COLO668 (cell line): ENCODE data around the gene SFR1.
"Not testable (repeated sequence)": the region's sequence is repeated elsewhere in the genome, so short reads cannot be mapped to it uniquely, and the experiment has no call there.

Experiments used
- DNase-seq: peaks from one replicate; lab custom pipeline; 2025; ENCODE audit not compliant: unreplicated experiment; lab: John Stamatoyannopoulos, UW

Gene SFR1

GRCh38 chr10:104155591-104155990 lies 33.6 kb downstream of the SFR1 start:
- no peak for DNase-seq

GRCh38 chr10:104170610-104171254 lies 48.8 kb downstream of the SFR1 start:
- no peak for DNase-seq

- not testable (repeated sequence) for DNase-seq
Measured at GRCh38 chr10:104174136-104174535, 52.2 kb downstream of the SFR1 start.
